HG02840 (cell line): ENCODE results near the gene A3GALT2.
"Not testable (repeated sequence)": the region's sequence is repeated elsewhere in the genome, so short reads cannot be mapped to it uniquely, and the experiment has no call there.

Experiments
- ATAC-seq: cut with Tn5 transposase; IDR thresholded peaks from one replicate; pipeline ENCODE4 v1.9.1; 2021; ENCODE audit warnings: mild to moderate bottlenecking, moderate library complexity, moderate number of reproducible peaks; ENCODE audit not compliant: unreplicated experiment, low FRiP score

Gene A3GALT2

DNA sequence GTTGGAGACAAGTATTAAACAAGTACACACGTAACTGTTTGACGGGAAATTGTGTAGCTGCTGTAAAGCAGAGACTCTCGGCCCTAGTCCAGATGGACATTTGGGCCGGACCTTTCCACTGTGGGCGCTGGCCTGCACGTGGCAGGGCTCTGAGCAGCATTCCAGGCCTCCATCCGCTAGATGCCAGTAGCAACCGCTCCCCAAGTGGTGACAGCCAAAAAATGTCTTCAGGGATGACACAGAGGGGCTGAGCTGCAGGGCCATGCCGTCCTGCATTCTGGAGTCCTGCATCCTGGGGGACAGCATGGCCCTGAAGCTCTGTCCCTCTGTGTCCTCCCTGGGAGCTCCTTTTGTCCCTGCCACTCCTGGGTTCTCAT, 24.8 kb downstream of the A3GALT2 start:
- no peak for ATAC-seq

DNA sequence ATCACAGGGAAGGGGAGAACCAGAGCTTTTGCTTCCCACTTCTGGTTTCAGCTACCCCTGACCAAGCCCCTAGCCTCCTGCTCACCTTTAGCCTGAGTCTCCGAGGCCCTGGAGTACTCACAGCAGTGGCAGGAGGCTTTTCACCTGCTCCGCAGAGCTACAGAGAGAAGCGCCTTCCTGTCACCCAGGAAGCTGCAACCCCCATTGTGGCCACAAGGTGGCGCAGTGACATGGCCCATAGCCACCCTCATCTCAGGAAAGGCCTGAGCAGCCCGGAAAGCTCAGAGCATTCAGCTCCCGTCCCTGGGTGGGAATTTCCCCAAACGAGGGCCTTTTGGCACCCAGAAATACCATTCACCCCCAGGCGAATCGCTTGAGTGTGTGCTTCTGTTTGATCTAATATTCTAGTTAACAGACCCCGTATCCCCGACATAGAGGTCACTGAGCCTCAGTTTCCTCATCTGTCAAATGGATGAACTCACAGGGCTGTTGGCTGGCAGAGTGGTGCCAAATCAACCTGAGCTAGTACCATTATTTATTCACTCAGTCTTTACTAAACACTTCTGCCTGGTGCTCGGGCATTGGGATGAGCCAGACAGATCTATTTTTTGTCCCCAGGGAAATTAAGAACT, 25.3 kb downstream of the A3GALT2 start:
- ATAC-seq, result no peak

DNA sequence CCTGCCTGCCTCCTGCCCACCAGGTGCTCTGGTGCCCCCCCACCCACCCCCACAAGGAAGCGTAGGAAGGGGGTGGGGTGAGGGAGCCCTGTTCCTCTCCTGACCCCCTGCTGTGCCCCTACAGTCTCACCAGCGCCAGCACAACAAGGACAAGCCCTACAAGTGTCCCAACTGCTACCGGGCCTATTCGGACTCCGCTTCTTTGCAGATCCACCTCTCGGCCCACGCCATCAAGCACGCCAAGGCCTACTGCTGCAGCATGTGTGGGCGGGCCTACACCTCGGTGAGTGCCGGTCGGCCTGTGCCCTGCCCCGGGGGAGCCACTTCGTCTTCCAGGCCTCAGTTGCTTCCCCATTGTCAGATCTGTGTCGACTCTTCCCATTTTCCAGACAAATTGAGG, 25.9 kb downstream of the A3GALT2 start:
- ATAC-seq, result no peak

DNA sequence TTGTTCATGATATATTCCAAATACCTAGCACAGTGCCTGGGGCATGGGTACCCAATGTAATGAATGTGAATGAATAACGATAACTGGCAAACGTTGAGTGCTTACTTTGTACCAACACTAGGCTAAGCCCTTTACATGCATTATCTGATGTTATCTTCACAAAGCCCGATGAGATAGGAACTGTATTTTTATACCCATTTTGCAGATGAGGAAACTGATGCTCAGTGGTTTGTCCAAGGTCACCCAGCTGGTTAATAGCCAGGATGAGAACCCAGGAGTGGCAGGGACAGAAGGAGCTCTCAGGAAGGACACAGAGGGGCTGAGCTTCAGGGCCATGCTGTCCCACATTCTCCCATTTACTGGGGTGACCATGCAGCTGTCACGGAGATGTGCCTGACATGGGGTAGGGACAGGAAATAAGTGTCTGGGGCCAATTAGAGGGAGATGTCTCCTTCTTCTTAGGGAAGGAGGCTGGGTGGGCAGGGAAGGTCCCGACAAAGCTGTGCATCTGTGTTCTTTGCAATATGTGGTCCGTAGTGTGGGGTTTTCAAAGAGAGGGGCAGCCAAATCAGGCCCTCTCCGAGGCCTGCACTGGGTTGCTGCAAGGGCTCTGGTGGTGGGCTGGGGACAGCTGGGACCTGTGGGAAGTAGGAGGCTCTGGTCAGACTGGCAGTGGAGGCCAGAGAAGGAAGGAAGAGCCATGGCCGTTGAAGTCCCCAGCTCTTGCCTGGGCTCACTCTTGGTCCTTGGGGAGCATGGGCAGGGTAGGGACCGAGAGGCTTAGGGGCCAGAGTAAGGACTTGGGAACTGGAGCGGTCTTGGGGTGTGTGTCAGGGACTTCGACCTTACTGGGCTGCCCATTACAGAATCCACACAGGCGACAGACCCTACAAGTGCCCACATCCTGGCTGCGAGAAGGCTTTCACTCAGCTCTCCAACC, 26.6 kb downstream of the A3GALT2 start:
- ATAC-seq, result no peak

DNA sequence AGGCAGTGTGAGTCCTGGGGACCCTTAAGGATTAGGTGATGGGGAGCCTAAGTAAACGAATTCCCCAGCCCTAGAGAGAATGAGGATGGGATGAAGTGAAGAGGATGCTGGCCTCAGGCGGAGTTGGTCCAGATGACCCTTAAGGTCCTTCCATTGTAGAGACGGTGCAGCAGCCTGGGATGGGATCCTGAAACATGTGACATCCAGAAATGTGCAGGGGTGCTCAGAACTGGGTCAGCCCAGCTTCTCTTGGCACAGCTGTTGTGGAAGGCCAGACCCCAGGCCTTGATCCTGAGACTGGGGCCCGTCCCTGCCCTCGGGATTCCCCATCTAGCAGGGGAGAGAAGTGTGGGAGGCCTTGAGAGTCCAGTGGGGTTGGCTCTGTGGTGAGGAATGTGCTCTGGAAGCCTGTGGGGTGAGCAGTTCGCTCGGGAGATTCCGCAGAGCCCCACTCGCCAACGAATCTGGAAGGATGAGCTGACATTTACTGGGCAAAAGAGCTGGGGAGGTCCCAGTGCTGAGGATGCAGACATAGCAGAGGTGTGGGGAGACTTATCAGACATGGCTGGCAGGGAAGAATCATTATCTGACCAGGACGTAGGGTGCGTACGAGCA, 28.1 kb downstream of the A3GALT2 start:
- no peak for ATAC-seq

DNA sequence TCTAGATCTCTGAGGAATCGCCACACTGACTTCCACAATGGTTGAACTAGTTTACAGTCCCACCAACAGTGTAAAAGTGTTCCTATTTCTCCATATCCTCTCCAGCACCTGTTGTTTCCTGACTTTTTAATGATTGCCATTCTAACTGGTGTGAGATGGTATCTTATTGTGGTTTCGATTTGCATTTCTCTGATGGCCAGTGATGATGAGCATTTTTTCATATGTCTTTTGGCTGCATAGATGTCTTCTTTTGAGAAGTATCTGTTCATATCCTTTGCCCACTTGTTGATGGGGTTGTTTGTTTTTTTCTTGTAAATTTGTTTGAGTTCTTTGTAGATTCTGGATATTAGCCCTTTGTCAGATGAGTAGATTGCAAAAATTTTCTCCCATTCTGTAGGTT, 30.3 kb downstream of the A3GALT2 start:
- not testable (repeated sequence) for ATAC-seq

DNA sequence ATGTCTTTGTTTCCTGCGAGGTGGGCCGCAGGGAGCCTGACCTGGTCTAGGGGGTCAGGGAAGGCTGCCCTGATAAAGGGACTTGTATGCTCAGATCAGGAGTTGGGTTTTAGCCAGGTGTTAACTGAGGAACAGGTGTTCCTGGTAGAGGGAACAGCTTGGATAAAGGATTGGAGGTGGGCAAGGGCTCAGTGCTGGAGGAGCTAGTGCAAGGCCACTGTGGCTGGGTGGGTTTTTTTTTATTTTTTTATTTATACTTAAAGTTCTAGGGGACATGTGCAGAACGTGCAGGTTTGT, 31.1 kb downstream of the A3GALT2 start:
- no peak for ATAC-seq

DNA sequence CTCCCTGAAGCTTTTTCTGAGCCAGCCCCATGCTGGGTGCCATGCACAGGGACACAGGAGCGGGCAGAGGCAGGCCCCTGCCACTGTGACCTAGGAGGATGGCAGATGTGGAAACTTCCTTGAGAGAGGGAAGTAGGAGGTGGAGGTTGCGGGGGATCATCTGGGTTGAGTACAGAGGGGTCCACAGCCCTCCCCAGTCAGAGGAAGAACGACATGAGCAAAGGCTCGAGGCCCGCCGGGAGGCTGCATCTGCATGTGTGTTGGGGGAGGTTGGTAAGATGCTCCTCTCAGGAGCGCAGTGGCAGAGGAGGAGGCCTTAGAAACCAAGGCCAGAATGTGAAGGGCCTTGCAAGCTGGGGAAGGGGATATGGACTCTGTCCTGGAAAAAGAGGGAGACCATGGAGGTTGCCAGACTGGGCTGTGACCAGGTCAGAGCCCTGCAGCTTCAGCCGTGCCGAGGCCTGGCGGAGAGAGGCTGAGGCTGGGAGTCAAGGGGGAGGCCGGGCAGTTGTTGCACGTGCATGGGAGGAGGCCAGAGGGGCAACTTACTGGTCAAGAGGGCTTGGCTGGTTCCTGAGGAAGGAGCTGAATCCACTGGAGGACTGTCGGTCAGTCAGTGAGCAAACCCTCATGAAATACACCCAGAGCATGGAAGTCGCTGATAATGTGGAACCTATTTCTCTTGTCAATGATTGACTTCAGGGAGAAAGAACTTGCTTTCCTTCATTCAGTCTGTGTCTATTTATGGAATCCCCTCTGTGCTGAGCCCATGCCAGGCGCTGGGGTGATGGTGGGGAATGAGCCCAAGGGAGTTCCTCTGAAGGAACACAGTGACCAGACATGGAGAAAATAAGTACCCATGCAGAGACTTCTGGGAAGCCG, 31.7 kb downstream of the A3GALT2 start:
- ATAC-seq, result no peak

DNA sequence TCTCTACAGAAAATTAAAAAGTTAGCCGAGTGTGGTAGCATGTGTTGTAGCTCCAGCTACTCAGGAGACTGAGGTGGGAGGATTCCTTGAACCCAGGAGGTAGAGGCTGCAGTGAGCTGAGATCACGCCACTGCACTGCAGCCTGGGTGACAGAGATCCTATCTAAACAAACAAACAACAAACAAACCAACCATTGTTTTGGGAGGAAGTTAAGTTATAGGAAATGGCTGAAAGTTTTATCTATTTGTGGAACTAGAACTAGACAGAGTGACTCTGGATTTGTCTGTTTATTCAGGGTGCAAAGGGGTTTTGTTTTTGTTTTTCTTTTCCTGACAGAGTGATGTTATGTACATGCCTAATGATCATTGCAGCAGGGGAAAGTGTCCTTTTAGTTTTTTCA, 33.6 kb downstream of the A3GALT2 start:
- no peak for ATAC-seq

DNA sequence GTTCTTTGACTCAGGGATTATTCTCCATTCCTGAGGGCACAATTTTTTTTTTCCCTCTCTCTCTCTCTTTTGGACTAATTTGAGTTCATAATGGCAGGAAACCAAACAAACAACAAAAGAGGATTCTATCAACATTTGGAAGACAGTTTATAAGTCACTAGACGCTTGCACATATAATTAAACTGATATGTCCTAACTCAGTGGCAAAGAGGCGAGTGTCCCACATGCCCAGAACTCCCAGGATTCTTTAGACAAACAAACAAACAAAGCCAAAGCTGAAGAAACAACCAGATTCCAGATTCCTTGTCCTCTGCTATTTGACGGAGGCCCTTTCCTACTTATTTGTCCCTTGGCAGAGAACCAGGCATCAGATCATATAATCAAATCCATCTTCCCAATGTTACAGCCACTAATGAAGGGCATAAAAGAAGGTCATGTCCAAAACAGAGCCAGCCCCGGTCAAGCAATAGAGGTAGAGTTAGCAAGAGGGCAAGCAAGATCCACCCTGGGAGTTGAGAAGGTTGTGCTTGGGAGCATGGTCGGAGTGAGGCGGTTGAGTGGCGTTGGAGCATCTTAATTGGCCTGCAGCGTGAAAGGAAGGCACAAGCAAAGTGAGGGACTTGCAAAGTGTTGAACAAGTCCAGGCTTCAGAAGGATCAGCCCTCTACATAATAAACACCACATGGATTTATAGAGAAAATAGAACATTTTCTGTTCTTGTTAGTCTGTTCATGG, 34.3 kb downstream of the A3GALT2 start:
- no peak for ATAC-seq

DNA sequence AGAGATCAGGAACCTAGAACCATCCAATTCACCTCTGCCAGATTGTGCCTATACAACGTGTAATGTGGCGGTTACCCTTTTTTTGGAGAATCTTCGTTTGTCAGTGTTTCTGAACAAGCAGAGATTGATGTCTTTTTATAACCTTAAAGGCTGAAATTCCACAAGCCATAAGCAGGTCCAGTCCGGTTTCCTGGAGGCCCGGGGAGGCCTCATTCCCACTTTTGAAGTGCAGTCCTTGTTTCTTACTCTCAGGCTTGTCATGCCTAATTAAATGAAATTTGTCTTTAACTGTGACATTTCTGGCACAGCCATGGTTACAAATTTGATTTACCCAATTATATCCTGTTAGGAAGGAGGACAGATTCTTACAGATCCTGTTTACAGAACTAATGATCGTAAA, 36.8 kb downstream of the A3GALT2 start:
- ATAC-seq, result no peak

DNA sequence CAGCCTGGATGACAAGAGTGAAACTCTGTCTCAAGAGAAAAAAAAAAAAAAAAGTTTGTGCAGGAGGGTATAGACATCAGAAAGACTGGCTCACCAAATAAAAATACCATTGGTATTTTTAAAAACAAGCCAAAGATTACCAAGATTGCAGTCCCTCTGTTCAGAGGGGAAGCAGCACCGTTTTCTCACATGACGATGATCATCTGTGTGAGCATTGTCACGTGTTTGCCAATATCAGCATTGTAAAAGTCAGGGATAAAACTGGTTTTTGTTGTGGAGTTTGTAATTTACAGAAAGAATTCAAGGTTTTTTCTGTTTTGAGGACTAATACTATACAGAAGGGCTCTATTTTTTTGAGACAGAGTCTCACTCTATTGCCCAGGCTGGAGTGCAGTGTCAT, 38.1 kb downstream of the A3GALT2 start:
- ATAC-seq, result no peak

DNA sequence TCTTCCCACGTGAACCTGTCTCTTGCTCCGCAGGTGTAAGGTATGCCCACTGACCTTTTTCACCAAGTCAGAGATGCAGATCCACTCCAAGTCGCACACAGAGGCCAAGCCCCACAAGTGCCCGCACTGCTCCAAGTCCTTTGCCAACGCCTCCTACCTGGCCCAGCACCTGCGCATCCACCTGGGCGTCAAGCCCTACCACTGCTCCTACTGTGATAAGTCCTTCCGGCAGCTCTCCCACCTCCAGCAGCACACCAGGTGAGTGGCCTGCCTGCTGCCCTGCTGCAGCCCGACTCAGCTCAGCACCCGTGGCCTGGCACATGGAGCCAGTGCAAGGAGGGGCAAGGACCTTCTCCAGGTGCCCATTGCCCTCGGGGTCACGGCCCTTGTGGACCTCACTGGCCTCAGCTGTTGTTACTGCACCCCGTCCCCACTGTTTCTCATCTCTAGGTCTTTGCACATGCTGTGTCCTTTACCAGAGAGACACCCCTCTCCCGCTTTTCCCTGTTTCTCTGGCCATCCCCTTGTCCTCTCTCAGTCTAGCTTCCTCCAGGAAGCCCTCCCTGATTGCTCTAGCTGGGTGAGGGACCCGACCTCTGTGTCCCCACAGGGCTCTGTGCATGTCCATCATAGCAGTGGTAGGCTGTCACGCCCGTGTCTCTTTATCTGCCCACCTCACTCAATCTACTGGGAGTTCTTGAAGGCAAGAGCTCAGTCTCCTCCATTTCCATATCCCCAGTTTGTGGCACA, 39.2 kb downstream of the A3GALT2 start:
- no peak for ATAC-seq

DNA sequence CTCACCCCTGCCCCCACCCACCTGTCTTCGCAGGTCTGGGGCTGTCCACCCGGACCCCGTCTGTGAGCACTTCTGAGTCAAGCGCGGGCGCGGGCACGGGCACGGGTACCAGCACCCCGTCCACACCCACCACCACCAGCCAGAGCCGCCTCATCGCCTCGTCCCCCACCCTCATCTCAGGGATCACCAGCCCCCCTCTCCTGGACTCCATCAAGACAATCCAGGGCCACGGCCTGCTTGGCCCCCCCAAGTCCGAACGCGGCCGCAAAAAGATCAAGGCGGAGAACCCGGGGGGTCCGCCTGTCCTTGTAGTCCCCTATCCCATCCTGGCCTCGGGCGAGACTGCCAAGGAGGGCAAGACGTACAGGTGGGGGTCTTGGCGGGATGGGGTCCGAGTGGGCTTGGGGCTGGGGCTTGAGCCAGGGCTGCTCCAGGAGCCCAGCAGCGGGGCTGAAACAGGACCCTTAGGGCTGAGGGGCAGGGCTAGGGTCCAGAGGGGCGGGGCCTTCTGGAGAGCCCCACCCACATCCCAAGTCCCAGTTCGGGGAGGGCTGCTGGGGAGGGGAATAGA, 40.7 kb downstream of the A3GALT2 start:
- ATAC-seq, result no peak

DNA sequence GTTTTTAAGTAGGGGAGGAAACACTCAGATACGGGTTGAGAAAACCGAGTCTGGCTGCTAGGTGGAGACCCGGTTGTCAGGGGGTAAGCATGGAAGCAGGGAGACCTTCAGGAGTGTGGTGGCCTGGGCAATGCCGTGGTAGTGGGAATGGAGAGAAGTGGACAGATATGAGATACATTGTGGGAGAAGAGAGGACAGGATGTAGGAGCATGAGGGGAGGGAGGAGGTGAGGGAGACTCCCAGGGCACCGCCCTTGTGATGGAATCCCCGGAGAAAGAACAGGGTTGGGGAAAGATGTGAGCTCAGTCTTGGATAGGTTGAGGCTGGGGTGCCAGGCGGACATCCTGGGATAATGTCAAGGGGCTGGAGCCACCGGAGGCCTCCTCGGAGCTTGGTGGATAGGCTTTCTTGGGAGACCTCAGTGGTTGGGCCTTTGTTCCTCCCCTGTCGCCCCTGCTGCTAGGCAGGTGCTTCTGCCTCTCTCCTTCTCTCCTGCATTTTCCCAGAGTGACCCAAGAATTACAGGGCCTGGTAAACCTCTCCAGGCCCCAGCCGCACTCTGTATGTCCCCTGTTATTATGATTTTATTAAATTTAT, 43.3 kb downstream of the A3GALT2 start:
- ATAC-seq, result no peak

DNA sequence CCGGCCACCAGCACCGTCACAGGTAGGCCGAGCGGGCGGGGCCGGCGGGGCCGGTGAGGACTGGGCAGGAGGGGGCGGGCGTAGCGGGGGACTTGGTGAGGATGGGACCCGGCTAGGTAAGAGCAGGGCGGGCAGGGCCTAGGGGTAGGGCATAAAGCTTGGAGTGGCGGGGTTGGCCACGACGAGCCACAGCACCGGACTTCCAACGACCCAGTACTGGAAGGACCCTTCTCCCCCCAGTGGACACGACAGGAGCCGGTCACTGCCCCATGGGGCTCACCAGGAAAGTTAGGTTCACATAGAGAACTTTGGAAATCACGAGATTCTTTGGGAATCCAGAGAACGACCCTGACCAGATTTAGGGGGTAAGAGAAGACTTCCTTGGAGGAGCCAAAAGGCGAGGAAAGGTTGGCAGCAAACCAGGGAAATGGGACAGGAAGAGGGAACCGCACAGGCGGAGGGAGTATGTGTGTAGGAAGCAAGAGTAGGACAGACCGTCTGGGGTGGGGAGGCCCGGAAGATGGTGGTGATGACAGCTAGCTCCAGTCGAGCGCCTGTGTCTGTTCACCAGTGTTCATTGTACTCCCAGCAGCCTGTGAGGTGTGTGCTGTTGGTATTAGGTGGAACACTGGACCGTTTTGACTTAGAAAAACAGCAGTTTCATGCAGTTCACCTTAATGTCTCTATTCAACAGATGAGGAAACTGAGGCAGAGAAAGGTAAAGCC, 44.2 kb downstream of the A3GALT2 start:
- no peak for ATAC-seq

DNA sequence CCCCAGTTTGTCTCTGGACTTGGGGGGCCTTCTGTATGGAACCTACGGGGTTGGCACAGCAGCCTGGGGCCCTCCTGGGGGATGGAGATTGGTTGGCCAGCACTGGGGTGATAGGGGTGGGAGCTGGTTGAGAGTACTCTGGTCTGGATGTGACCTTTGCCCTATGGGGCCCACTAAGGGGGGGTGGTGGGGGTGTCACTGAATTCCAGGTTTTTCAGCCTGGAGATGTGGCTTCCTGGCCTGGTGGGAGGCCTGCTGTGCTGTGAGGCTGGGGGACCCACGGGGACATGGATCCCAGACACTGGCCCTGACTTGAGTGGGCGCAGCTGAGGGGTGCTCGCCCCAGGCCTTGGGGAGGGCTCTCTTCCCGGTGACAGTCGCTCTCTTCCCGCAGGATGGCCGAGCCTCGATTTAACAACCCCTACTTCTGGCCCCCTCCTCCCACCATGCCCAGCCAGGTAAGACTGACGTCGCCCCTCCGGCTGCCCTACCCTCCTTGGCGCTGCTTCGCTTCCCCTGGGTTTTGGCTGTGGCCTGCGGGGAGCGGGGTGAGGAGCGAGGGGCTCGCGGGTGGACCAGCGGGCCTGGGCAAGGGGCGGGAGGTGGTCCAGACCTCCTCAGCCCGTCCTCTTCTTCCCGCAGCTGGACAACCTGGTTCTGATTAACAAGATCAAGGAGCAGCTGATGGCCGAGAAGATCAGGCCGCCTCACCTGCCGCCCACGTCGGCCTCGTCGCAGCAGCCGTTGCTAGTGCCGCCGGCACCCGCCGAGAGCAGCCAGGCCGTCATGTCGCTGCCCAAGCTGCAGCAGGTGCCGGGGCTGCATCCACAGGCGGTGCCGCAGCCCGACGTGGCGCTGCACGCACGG, 45.0 kb downstream of the A3GALT2 start:
- ATAC-seq, result no peak
